Activated CD4-positive, alpha-beta T cell treated with anti-CD3 and anti-CD28 coated beads, Interleukin-2, amount 50 U/mL, for 48 hours (primary cell): ENCODE measurements around the gene SMIM21.

Experiments used
- DNase-seq, 2 experiments: peaks; one replicate each; pipeline ENCODE4 v3.0.0-alpha.2; 2020

The SMIM21 gene

DNA sequence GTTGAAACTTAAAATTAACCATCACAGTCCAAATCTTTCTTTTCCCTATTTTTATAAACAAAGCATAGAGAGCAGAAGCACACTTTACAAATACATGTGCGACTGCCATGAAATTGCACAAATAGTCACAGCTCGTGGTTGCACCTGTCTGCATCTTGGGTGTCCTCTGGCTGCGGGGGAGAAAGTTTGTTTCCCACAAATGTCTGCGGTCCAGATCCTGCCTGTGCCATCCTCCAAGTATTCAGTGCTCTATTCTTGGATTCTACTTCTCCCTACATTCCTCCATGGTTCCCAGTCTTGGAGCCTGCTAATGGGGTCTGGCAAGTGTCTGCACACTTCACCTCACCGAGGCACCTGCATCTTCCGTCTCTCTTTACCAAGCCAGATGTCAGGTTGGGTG is 52.2 kb downstream of the SMIM21 start:
- no peak for DNase-seq

DNA sequence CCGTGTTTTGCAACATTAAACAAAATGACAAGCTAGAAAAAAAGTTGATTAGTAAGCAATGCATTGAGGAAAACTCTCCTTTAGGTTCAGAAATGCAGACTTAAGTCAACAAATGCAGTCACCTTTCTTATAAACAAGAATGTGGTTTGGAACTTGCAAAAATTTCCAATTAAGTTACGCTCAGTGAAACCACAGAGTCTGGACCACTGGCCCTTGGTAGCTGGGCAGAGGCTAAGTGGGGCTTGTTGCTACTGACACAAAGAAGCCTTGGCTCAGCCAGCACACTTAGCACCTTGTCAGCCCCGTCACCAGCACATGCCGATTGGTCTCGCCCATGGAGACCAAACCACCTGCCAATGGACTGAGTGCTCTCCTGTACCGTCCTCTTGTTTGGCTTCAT is 53.0 kb downstream of the SMIM21 start:
- DNase-seq: no peak

DNA sequence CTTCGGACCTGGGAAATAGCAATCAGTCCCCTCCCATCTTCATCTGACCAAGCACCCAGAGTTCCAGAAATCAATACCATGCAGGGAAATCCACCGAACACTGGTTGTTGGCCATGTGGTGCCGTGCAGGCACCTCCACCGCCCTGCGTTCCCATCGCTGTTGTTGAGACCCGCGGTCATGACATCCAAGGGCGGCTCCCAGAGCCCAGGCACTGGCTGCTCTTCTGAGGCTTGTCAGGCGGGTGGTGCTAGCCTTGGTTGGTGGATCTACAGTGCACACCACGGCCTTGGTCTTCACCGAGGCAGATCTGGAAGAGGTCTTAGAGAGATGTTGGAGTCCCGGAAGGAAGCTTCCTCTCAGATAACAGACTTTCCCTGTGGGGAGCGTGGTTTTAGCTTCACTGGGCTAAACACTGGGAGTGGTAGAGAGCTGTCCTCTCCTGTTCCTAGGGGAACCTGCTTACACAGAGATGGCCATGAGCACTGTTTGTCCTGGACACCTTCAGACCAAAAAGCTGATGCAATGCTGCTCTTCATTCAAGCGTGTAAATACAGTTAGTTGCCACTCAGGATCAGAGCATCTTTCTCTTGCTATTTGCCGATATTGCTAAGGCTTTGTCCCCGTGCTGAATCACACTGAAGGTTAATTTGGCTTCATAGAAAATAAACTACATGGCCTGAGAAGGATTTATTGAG is 58.3 kb downstream of the SMIM21 start:
- no peak for DNase-seq

DNA sequence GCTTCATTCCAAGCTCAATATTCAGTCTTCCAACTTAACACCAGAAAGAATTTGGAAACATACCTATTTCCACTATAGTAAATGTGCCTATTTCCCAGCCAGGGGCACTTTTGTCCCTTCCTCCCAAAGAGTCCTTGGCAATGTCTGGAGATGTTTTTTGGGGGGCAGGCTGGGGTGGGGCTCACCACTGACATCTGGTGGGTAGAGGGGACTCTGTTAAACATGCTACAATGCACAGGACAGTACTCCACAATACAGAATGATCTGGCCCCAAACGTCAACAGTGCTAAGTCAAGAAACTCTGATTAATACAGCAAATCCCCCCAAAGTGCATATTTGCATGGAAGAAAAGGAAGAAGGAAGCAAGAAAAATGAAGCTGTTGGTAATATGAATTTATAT is 61.7 kb downstream of the SMIM21 start:
- DNase-seq: no peak

DNA sequence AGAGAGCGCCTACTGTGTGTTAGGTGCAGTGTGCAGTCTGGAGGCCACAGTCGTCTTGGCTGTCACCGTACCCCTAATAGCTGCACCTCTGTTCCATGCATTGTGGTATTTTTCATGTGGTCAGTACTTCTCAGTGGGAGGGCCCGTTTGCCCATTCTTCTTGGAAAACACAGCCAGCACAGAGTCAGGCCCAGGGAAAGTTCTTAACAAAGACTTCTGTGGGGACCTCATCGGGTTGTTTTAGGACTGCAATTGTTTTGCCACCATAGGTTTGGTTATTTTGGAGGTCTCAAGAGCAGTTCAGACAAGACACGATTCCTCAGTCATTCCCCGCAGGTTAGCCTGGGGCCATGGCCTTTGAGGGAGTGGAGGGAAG is 62.3 kb downstream of the SMIM21 start:
- no peak for DNase-seq

DNA sequence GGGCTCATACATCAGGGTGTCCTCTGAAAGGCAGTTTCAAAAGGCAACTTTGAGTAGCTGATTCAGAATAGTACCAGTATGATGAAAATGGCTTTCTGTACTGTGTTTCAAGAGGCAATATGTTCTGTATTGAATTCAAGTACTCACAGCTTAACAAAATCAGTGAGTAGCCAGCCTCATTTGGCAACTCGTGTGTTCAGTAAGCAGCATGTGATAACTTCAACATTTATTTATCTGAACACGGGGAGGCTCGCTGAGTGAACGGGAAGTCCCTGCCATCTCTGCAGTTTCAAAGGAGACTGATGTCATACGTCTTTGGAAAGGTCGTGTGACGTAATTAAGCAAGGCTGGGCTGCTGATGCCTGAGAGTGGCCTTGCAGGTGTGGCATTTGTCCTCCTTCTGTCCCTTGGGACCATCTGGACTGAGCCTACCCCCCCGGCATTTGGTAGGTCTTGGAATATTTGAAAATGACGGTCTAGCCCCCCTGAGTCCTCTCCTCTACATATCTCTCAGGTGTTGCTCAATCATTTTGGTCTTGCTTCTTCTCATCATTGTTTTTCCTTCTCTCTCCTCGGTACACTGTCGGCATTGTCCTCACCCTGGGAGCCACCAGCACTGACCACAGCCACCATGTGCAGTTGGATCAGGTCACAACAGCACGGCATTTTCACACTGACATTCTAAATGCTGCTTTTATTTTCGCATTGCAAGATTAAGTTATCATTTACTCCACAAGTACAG is 62.8 kb downstream of the SMIM21 start:
- DNase-seq: no peak

DNA sequence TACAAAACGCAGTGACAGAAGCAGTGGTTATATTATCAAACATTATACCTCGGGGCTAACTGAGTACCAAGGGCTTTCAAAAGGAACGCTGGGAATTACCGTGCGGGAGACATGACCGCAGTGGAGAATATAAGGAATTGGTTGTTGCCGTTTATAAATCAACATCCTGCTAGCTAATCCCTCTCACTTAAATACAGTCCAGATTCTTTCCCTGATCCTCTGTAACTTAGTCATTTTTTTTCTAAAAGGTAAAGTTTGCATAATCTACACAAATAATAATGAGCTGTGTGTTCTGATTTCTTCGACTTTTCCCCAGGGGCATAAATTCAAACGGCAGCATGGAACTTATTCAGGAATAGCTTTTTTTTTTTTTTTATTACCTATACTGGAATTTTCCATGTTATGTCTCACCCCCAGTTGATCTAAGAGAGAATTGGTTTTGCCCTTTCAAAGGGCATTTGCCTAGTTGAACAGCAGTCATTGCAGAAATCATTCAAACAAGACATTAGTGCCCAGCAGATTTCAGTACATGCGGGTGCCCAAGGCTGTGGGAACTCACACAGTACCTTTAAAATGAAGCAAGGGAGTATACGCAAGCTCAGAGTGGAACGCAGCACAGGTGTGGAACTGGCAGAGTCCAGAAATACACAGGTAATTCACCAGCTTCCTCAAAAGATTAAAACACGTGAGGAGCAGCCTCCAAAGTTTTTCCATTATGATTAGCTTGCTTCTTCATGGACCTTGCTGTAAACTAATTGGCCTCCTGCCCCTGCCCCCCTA is 63.9 kb downstream of the SMIM21 start:
- DNase-seq: no peak

DNA sequence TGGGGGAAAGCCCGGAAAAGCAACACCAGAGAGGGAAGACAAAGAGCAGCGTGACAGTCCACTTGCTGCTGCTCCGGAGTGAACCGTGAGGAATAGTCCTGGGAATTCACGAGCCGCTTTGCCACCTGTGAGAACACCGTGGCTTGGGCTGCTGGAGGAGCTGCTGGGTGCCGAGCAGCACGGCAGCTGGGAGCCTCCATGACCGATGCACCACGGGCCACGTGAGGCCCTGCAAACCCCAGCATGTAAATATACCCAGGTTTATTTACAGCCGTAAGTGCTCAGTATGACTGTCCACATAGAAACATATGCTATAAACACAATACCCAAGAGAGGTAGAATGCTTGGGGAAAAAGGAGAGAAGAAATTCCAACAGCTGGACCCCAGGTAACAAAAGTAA is 65.1 kb downstream of the SMIM21 start:
- no peak for DNase-seq

DNA sequence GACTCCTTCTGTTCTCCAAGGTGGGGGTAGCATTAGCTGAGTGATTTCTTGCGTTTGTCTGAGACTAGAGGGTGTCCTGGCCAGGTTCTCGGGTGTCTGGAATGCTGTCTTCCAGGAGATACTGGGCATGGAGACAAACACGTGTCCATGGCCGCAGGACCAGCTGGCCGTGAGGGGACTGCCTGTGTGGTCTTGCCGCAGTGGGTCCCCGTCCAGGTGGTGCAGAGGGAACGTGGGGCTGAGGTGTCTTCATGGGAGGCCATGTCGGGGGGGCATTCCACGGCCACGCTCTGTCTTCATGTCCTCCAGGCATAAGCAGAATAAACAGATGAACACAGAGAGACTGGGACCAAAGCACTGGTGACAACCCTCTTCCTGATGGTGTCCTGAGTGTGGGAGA is 66.6 kb downstream of the SMIM21 start:
- no peak for DNase-seq

DNA sequence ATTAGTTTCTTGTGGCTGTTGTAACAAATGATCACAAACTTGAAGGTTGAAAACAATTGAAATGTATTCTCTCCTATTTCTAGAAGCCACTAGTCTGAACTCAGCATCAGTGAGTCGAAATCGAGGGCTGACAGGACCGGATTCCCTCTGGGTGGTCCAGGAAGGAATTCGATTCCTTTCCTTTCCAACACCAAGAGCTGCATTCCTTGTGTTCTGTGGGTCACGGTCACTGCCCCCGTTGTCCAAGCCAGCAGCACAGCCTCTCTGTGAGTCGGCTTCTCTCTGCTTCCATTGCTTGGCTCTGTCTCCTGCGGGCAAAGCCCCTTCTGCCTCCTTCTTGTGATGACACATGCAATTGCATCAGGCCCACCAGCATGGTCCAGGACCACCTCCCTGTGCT is 67.3 kb downstream of the SMIM21 start:
- no peak for DNase-seq
